Placental epithelial cell (primary cell): ENCODE measurements around the gene ARFGEF3. TPM values are rescaled to one million over a fixed set of nuclear protein-coding genes. Genes with fewer than 3 reads are reported as not detected.

ENCODE experiments used
- small RNA-seq: library from RNA; depleted of rRNA; stranded (forward); fragments of <200 nt; gene quantifications from one replicate; pipeline ENCODE3, GENCODE V24; 2012
- total RNA-seq: library from RNA; depleted of rRNA; stranded (reverse); fragments of >200 nt; gene quantifications from 2 replicates; pipeline ENCODE4 v1.2.3, GENCODE V29; 2012

ARFGEF3 gene, protein sequence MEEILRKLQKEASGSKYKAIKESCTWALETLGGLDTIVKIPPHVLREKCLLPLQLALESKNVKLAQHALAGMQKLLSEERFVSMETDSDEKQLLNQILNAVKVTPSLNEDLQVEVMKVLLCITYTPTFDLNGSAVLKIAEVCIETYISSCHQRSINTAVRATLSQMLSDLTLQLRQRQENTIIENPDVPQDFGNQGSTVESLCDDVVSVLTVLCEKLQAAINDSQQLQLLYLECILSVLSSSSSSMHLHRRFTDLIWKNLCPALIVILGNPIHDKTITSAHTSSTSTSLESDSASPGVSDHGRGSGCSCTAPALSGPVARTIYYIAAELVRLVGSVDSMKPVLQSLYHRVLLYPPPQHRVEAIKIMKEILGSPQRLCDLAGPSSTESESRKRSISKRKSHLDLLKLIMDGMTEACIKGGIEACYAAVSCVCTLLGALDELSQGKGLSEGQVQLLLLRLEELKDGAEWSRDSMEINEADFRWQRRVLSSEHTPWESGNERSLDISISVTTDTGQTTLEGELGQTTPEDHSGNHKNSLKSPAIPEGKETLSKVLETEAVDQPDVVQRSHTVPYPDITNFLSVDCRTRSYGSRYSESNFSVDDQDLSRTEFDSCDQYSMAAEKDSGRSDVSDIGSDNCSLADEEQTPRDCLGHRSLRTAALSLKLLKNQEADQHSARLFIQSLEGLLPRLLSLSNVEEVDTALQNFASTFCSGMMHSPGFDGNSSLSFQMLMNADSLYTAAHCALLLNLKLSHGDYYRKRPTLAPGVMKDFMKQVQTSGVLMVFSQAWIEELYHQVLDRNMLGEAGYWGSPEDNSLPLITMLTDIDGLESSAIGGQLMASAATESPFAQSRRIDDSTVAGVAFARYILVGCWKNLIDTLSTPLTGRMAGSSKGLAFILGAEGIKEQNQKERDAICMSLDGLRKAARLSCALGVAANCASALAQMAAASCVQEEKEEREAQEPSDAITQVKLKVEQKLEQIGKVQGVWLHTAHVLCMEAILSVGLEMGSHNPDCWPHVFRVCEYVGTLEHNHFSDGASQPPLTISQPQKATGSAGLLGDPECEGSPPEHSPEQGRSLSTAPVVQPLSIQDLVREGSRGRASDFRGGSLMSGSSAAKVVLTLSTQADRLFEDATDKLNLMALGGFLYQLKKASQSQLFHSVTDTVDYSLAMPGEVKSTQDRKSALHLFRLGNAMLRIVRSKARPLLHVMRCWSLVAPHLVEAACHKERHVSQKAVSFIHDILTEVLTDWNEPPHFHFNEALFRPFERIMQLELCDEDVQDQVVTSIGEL (N-terminal part only)
- under 0.01 TPM in 1 of 2 replicates, not detected in the other for total RNA-seq

DNA sequence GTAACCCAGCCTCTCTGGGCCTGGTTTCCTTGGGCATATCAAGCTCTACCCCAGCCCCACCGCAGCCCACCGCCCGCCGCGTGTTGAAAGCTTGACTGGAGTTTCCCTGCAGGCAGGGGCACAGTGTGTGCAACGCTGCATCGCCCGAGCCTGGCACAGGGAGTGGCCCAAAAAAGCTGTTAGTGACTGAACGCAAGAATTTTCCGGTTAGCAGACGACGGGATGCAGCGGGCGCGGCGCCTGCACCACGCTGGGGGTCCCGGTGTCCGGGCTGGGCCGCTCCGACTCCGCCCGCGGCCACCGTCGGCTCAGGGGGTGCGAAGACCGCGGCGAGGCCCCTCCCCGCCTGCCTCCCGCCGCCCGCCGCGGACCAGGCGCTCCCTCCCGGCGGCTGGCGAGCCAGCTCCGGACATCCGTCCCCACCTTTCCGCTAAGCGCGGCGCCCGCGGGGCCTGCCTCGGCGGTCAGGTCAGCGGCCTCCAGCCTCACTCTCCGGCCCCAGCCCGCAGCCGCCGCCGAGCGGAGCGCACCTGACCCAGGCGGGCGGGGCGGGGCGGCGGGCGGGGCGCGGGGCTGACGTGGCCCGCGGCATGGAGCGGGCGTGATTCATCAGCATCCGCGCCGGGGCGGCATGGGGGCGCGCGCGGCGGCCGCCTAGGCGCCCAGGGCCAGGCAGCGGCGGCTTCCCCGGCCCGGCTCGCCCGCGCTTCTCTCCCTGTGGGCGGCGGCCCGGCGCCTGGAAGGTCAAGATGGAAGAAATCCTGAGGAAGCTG, at the start of gene ARFGEF3:
Gene ARFGEF3, plus strand, starts transcription at position 602 of the 773 bp plus-strand sequence. Its CDS starts 148 bp downstream, at position 750.

DNA sequence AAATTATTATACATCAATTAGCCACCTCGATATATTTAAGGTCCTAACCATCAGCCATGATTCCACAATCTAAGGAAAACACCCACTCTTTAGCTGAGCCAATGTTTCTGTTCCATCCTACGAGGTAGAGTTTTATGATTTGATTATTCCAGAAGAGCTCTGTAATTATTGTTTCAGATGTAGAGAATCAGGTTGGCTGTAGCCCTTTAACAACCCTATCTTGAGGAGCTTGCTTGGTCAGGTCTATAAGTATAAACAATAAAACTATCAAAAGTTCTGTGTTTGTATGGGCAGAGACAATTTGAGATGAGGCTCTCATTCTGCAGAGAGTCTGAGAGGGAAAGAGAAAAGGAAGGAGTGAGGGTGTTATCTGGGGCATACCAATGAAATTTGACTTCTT, 56.7 kb downstream of the ARFGEF3 start, which contains the start of gene PBOV1:
Gene PBOV1, minus strand, starts transcription at position 43 of the 400 bp plus-strand sequence. CDS start 96 bp downstream, outside the sequence.

DNA sequence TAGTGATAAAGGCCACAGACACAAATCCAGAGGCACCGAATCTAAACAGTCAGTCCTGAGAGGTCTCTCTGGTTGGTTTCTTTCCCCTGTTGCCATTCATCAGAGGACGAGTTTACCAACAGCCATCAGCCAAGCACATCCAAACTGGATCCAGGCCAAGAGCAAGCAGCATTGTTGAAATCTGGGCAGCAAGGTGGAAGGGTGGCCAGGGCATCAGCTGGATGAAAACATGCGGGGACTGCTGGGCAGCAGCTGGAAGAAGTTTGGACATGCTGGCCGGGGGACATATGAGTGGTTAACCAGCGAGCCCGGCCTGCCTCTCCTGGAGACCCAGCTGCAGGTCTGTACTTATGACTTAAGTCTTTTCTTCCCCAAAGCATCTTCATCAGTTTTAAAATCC, 216.1 kb downstream of the ARFGEF3 start, which contains the start of gene SMIM28:
Gene SMIM28, plus strand, starts transcription at position 62 of the 400 bp plus-strand sequence. Its CDS starts 168 bp downstream, at position 230.

Small RNA genes lying within 50 kb of the gene (small RNA-seq; reads per million reads assigned to genes)
- not detected for gene AL031003.1

Other genes with a start within 250 kb of the ARFGEF3 start
- gene PERP, start 54.5 kb upstream of the ARFGEF3 start, total RNA-seq: 96.2 and 135 TPM in 2 replicates
- gene PBOV1, start 56.6 kb downstream of the ARFGEF3 start, total RNA-seq: not detected in 2 replicates
- gene SMIM28, start 216.0 kb downstream of the ARFGEF3 start, total RNA-seq: not detected in 2 replicates
- 18.1 and 51.6 TPM in 2 replicates for gene HEBP2, start 242.3 kb downstream of the ARFGEF3 start, total RNA-seq